HAP-1 (cell line): ENCODE measurements around the gene GPC1.
A peak's percentile ranks its signal among the peaks of the same experiment; 100 is the strongest.
"Not testable (repeated sequence)": the region's sequence is repeated elsewhere in the genome, so short reads cannot be mapped to it uniquely, and the experiment has no call there.

Experiments used
- DNase-seq, 2 experiments: peaks; one replicate each; pipeline ENCODE4 v3.0.0-alpha.2; 2016 to 2020; ENCODE audit warnings: low spot score in 2 of 2
- H3K27me3 ChIP-seq: fragments of 250-450 bp; sonication (Bioruptor Pico); 2 replicates; pipeline ENCODE4 v1.5.1; 2020; ENCODE audit warnings: low read depth, mild to moderate bottlenecking, moderate library complexity
- H3K36me3 ChIP-seq: fragments of 250-450 bp; sonication (Bioruptor Pico); replicated peaks from 2 replicates; pipeline ENCODE4 v1.5.1; 2020; ENCODE audit warnings: mild to moderate bottlenecking
- H3K4me1 ChIP-seq: fragments of 250-450 bp; sonication (Bioruptor Pico); 2 replicates; pipeline ENCODE4 v1.5.1; 2020; ENCODE audit warnings: mild to moderate bottlenecking
- H3K4me3 ChIP-seq: fragments of 250-450 bp; sonication (Bioruptor Pico); 2 replicates; pipeline ENCODE4 v1.5.1; 2020; ENCODE audit warnings: mild to moderate bottlenecking, moderate library complexity
- H3K9me3 ChIP-seq: fragments of 250-450 bp; sonication (Bioruptor Pico); 2 replicates; pipeline ENCODE4 v1.5.1; 2020; ENCODE audit warnings: mild to moderate bottlenecking, moderate library complexity
- in situ Hi-C: fragments of 300-500 bp; cut with MboI; formaldehyde crosslinking; loops from 3 replicates; pipeline ENCODE4 v1.14.3; 2020; ENCODE audit warnings: low sequenced_read_pairs, inconsistent platforms, mixed read lengths

GPC1 gene

DNA sequence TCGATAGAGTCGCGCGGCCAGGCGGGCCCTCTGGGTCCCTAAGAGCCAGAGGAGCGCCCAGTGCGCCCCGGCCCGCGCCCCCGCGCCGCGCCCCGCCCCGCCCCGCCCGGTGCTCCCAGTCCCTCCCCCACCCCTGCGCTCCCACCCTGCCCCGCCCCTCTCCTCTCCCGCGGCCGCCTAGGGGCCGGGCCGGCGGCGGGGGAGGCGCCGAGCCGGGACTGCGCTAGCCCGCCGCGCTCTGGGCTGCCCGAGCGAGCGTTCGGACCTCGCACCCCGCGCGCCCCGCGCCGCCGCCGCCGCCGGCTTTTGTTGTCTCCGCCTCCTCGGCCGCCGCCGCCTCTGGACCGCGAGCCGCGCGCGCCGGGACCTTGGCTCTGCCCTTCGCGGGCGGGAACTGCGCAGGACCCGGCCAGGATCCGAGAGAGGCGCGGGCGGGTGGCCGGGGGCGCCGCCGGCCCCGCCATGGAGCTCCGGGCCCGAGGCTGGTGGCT, at the start of gene GPC1:
GPC1 (plus strand) TSS at position 207 of the 491 bp plus-strand sequence; CDS start at position 463, 256 bp downstream.
- in situ Hi-C loops: loop anchor here (5.0 to 25.0 kb wide), 3 partner anchors 203 to 373 kb away; partner anchors contain the start of gene OR6B3
- Histone ChIP-seq H3K9me3 (no peaks in the 10 kb centered on the region), H3K27me3 (no peaks in the 10 kb centered on the region), H3K36me3 (no peaks in the 10 kb centered on the region), H3K4me3 (peak within 1 kb of the TSS; percentile 42), H3K4me1 (peaks cover 16% of the 10 kb centered on the region)
- peak; percentile 65 to 82 for DNase-seq

GRCh38 chr2:240386326-240386725, 49.1 kb upstream of the GPC1 start:
- in situ Hi-C loops: no loop called here

GRCh38 chr2:240386743-240387142, 48.7 kb upstream of the GPC1 start:
- in situ Hi-C loops, DNase-seq, H3K4me3 ChIP-seq, H3K36me3 ChIP-seq, H3K9me3 ChIP-seq, H3K27me3 ChIP-seq, H3K4me1 ChIP-seq: not testable (repeated sequence)

More at GRCh38 chr2:240386326-240386725, 49.1 kb upstream of the GPC1 start:
- Histone ChIP-seq H3K4me3 (no peak overlapping the region), H3K4me1 (no peaks in the 10 kb centered on the region), H3K36me3 (no peaks in the 10 kb centered on the region), H3K9me3 (no peaks in the 10 kb centered on the region), H3K27me3 (no peaks in the 10 kb centered on the region)
- DNase-seq: no peak

DNA sequence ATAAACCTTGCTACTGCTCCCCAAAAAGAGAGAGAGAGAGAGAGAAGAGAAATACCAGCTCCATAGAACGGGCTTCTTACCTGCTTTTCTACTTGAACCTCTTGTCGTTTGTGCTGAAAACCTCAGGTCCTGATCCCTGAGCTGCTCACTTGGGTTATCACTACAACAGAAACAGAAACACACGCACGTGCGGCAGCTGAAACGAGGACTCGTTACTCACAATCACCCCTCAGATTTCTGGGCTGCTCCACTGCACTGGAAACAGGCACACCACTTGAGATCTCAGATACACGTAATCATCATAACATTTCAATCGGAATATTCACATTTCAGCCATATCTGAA, 48.2 kb upstream of the GPC1 start:
- DNase-seq: no peak
- Histone ChIP-seq H3K36me3 (no peaks in the 10 kb centered on the region), H3K4me1 (no peaks in the 10 kb centered on the region), H3K4me3 (no peak overlapping the region), H3K27me3 (no peaks in the 10 kb centered on the region), H3K9me3 (no peaks in the 10 kb centered on the region)
- in situ Hi-C loops: no loop called here

DNA sequence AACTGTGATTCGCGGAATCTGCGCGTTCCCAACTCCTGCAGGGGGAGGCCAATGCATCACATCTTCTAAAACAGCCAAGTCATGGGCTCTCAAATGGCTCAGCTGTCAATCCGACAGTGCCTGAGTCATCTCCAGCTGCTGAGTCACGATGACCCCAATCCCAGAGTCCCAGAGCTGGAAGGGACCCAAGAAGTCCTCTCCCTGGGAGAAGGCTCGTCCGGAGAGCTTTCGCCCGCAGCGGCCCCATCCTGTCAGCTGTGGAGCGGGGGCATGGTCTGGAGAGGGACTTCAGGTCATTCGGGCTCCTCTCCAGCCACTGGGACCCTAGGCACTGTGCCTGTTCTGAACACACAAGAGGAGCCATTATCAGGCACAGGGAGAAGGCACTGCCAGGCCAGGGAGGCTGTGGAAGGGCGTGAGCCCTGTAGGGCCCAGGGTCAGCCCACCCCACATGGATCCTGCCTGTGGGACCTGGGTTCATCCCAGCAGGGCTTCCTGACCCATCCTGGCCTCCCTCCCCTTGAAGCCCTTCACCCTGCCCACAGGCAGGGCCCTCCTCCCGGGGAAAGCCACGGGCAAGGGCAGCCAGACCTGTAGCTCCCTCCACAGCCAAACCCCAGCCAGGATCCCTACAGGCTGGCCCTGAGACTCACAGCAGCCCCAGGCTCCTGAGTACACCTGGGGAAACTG, 47.6 kb upstream of the GPC1 start:
- DNase-seq: no peak
- in situ Hi-C loops: no loop called here

GRCh38 chr2:240388471-240389301, 46.8 kb upstream of the GPC1 start:
- Histone ChIP-seq H3K4me3 (no peak overlapping the region), H3K9me3 (no peaks in the 10 kb centered on the region), H3K36me3 (no peaks in the 10 kb centered on the region), H3K4me1 (no peaks in the 10 kb centered on the region), H3K27me3 (no peaks in the 10 kb centered on the region)
- DNase-seq: no peak
- in situ Hi-C loops: no loop called here

More for the DNA sequence above, 47.6 kb upstream of the GPC1 start:
- no peaks in the 10 kb centered on the region for H3K36me3 ChIP-seq
- H3K27me3 ChIP-seq: no peaks in the 10 kb centered on the region
- H3K4me3 ChIP-seq: no peak overlapping the region
- H3K4me1 ChIP-seq: no peaks in the 10 kb centered on the region
- no peaks in the 10 kb centered on the region for H3K9me3 ChIP-seq

- Histone ChIP-seq H3K4me1 (no peaks in the 10 kb centered on the region), H3K9me3 (no peaks in the 10 kb centered on the region)
- in situ Hi-C loops: no loop called here
Measured at GRCh38 chr2:240389302-240389805, 46.1 kb upstream of the GPC1 start.

DNA sequence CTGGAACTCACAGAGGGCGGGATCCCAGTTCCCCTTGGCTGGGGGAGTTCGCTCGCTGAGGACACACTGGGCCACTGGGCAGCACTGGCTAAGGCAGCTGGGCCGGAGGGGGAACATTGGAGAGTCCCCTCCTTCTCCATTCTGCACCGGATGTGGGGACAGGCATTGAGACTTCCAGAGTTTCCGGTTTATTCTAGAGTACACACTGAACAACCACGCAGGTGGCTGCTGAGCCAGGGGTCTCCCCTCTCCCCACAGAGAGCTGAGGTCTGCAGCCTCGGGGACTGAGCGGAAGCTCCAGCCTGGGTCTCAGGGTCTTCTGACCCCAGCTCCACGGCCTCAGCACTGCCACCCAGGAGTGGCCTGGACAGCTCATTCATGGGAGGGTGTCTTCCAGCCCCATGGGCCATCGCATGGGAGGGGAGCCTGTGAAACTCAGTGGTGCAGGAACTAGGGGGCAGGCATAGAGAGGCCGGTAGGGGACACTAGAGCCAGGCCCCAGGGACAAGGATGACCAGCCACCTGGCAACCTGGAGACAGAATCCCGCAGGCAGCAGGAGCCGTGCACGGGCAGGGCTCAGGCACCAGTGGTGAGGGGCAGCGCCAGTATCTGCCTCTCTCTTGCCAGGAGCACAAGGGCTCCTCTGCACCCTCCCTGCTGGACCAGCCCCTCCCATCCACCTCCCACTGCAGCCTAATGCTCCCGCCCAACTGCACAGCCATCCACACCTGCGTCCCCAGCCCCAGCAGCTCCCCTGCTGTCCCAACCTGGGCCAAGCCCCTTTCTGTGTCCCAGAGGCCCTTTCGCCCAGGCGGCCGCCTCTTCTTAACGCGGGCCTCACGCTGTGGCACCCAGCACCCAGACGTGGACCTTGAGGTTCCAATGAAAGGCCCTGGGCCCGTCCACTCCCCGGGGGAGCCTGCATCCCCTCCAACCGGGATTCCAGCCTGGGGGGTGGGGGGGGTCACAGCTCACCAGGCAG, 45.1 kb upstream of the GPC1 start:
- no peak overlapping the region for H3K4me3 ChIP-seq
- in situ Hi-C loops: no loop called here
- DNase-seq: no peak

More at GRCh38 chr2:240389302-240389805, 46.1 kb upstream of the GPC1 start:
- no peaks in the 10 kb centered on the region for H3K27me3 ChIP-seq
- DNase-seq: no peak
- no peak overlapping the region for H3K4me3 ChIP-seq
- no peaks in the 10 kb centered on the region for H3K36me3 ChIP-seq

DNA sequence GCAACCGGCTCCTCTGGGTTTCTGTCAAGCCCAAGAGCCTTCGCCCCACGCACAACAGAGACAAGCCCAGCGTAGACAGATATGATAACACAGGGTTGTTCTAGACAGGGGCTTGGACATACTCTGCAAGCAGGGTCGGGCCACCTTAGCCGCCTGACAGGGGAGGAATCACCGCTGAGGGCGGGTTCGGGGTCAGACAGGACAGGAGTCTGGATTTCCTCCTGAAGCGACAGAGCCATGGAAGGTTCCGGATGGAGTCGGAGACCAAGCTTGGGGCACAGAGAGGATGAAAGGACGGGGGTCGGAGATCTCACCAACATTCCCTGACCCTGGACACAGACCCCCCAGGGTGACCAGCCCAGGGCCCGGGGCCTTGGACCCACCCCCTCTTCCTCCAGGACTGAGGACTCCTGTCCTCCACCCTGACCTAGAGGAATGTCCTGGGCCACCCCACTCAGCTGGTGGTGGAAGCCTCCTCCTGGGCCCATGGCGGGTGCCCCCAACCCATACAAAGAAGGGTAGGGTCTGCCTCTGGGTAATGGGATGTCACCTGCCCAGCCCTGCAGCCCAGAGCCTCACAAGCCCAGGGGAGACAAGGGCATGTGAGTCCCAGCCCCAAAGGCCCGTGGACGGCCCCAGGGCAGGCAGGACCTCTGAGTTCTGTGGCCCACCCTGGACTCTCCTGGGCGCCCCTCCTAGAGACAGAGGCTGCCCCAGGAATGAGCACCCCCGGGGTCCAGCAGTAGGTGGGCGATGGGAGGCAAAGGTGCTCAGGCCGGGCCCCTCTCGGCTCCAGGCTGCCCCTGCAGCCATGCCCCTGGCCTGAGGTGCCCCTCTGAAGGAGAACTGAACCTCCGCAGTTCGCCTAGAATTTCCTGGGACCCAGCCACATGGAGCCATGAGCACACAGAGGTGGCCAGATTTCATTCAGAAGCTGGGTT, 44.1 kb upstream of the GPC1 start:
- in situ Hi-C loops: no loop called here
- H3K4me1 ChIP-seq: no peaks in the 10 kb centered on the region
- H3K4me3 ChIP-seq: no peak overlapping the region
- H3K27me3 ChIP-seq: no peaks in the 10 kb centered on the region
- DNase-seq: no peak
- H3K9me3 ChIP-seq: no peaks in the 10 kb centered on the region
- no peaks in the 10 kb centered on the region for H3K36me3 ChIP-seq

More for the DNA sequence above, 45.1 kb upstream of the GPC1 start:
- no peaks in the 10 kb centered on the region for H3K36me3 ChIP-seq
- H3K9me3 ChIP-seq: no peaks in the 10 kb centered on the region
- no peaks in the 10 kb centered on the region for H3K27me3 ChIP-seq
- H3K4me1 ChIP-seq: no peaks in the 10 kb centered on the region

- H3K9me3 ChIP-seq: no peaks in the 10 kb centered on the region
- in situ Hi-C loops: no loop called here
- DNase-seq: no peak
- no peak overlapping the region for H3K4me3 ChIP-seq
- no peaks in the 10 kb centered on the region for H3K4me1 ChIP-seq
- H3K27me3 ChIP-seq: no peaks in the 10 kb centered on the region
- no peaks in the 10 kb centered on the region for H3K36me3 ChIP-seq
Measured at GRCh38 chr2:240392084-240392947, 43.1 kb upstream of the GPC1 start.

- in situ Hi-C loops: no loop called here
- DNase-seq: no peak
- Histone ChIP-seq H3K36me3 (no peaks in the 10 kb centered on the region), H3K4me1 (no peaks in the 10 kb centered on the region), H3K9me3 (no peaks in the 10 kb centered on the region), H3K4me3 (no peak overlapping the region), H3K27me3 (no peaks in the 10 kb centered on the region)
Measured at GRCh38 chr2:240392948-240393830, 42.3 kb upstream of the GPC1 start.
